GM13977 (cell line): ENCODE results near the gene STK32B.

ENCODE experiments used
- DNase-seq: peaks from one replicate; pipeline ENCODE4 v3.0.0; 2012; ENCODE audit warnings: low spot score
- CTCF ChIP-seq: IDR thresholded peaks from 2 replicates; pipeline ENCODE4 v1.5.1; 2012; ENCODE audit warnings: mild to moderate bottlenecking, control low read depth; ENCODE audit not compliant: insufficient read depth; ENCODE audit errors: extremely low read depth, missing control alignments
- in situ Hi-C: fragments of 300-500 bp; cut with MboI; formaldehyde crosslinking; loops from one replicate; pipeline ENCODE4 v1.12.0; 2022; ENCODE audit warnings: low sequenced_read_pairs, low pct_unique_long_range_greater_than_20kb, mixed read lengths, inconsistent platforms; ENCODE audit not compliant: unreplicated experiment

STK32B gene

GRCh38 chr4:5044341-5044740 lies 6.9 kb upstream of the STK32B start:
- DNase-seq = no peak
- in situ Hi-C loops = no loop called here
- TF ChIP-seq CTCF = no peak

DNA sequence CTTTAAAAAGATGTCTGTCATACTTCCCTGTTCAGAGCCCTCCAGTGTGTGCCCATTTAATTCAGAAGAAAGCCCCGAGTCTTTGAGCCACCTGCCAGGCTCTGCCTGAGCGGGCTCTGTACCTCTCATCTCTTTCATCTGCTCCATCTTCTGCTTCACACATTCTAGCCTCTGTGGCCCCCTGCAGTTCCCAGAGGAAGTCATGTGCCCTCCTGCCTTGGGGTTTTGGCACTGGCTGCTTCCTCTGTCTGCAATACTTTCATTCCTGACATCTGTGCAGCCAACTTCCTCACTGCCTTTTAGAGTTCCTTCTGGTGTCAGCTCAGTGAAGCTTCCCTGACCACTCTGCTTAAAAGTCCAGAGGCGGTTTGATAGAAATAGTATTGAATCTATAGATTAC lies 6.2 kb upstream of the STK32B start:
- no peak for DNase-seq
- in situ Hi-C loops = no loop called here
- no peak for TF ChIP-seq CTCF

GRCh38 chr4:5048721-5049120 lies 2.6 kb upstream of the STK32B start:
- TF ChIP-seq CTCF = no peak
- no peak for DNase-seq
- in situ Hi-C loops = no loop called here

DNA sequence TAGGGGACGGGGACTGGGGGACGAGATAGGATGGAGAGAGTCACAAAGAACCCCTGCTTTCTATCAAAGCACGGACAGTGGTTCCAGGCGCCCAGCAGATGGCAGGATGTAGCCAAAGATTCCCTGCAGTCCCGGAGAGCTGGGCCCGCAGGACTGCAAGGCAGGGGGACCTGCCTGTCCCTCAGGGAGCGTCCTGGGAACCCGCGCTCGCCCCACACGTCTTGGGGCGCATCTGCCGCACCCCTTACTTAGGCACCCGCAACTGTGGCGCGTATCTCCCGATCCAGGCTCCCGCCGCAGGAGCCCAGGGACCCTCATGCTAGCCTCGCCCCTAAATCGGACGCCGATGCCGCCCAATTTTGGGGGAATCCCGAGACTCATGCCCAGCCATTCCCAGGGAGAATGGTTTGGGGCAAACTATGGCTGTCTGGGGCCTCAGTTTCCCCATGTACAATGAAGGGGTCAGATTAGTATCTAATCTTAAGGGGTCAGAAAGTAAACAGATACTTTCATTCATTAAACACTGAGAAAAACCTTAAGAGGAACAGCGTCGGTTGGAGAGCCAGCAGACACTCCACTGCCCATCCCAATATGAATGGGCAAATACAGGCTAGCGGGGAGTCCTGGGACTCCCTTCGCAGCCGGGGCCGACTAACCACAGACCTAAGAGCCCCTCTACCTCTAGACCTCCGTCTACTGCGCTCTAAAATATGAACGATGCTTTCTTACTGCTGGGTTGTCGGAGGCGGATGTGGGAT lies 581 bp upstream of the STK32B start:
- in situ Hi-C loops = loop anchor here (25.0 kb wide), 1 partner anchor 762 kb away; no protein-coding TSS in a partner anchor
- DNase-seq = peak; percentile 74
- peak; percentile 63 for TF ChIP-seq CTCF

- DNase-seq = no peak
- TF ChIP-seq CTCF = no peak
- in situ Hi-C loops = loop anchor here (25.0 kb wide), 1 partner anchor 760 kb away; no protein-coding TSS in a partner anchor
Observed at GRCh38 chr4:5052204-5052702, 973 bp downstream of the STK32B start.

DNA sequence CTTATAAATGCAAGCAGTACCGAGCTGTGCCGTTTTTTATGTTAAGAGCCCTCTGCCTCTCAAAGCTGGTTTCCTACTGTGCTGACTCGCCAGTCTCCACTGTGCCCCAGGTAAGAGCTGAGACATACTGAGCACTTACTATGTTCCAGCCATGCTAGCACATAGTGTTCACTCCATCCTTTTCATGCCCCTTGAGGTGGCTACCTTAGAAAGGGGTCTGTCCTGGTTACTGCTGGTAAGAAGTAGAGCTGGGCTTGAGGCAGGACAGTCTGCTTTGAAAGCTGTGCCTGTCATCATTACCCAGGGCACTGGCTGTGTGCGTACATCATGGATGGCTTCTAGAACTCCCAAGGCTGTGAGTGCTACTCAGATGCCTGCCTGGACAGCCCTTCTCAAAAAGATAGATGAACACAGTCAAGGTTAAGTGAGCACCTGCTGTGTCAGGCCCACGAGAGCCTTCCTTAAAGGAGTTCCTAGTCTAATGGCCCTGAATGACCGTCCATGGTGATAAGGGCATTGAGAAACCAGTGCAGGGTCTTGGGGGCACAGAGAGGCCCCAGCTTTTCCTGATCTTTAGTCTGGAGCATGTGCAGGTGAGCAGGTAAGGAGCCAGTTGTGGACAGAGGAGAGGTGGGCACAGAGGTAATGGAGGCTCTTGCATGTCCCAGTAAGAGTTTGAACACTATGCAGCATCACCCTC lies 1.6 kb downstream of the STK32B start:
- no peak for DNase-seq
- in situ Hi-C loops = loop anchor here (25.0 kb wide), 1 partner anchor 759 kb away; no protein-coding TSS in a partner anchor
- no peak for TF ChIP-seq CTCF
